HG03571 (cell line): ENCODE results near the gene KRTAP10-2.
"Not testable (repeated sequence)": the region's sequence is repeated elsewhere in the genome, so short reads cannot be mapped to it uniquely, and the experiment has no call there.

Experiments
- ATAC-seq: cut with Tn5 transposase; IDR thresholded peaks from one replicate; pipeline ENCODE4 v1.9.1; 2021; ENCODE audit not compliant: unreplicated experiment

Gene KRTAP10-2

DNA sequence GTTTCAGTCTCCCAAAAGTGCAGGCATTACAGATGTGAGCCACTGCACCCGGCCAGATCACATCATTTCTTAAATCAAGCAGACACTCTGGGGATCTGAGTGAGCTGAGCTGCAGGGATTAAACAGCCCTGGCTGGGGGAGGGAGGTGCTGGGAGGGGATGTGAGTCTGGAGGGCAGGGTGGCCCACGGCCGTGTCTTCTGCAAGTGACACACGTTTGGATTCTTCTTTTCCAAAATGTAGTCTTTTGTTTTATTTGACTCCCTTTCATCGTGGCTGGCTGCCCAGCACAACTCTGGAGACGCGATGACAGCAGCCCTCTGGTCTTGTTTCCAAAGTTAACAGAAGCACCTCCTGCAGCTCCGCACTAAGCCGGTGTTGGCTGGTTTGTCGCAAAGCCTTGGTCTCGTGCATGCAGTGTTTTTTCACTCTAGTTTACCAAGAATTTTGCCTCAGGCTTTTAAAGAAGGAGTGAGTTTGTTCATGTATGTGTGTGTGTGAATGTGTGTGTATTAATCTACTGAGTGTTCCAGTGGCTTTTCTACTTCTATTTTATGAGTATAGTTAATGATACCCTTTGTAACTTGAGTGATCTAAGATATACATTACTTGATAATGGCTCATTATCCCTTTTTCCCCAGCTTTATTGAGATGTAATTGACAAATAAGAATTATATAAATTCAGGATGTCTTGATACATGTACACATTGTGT is 31.9 kb upstream of the KRTAP10-2 start:
- ATAC-seq, result no peak

DNA sequence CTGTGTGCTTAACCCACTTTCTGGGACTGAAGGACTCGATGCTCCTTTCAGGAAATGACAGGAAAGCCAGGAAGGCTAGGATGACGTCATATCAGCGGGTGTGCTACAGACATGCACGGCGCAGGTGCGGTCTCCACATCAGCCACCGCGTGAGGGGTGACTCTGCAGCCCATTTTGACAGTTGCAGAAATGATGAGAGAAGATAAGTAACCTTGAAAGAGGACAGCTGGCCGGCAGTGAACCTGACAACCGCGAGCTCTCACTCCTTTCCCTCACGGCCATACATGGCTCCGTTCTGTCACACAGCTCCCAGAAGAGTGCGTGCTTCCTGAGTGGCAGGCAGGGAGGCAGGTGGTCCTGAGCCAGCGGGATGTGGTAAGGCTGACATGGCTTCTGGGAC is 30.8 kb upstream of the KRTAP10-2 start:
- ATAC-seq, result no peak

DNA sequence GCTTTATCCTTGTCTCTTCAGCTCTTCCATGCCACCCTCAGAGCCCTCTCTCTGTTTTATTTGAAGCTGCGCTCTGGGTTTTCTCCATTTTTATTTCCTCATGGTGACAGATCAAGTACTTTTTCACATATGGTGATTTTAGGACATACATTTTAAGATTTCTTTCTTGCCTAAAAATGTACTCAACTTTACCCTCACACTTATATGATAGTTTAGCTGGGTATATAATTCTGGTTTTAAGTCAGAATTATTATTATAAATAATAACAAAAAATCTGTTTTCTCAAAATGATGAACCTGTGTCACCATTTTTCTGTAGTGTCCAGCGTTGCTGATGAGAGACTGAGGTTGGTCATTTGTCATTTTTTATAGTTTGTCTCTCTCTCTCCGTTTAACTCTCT is 29.9 kb upstream of the KRTAP10-2 start:
- no peak for ATAC-seq

DNA sequence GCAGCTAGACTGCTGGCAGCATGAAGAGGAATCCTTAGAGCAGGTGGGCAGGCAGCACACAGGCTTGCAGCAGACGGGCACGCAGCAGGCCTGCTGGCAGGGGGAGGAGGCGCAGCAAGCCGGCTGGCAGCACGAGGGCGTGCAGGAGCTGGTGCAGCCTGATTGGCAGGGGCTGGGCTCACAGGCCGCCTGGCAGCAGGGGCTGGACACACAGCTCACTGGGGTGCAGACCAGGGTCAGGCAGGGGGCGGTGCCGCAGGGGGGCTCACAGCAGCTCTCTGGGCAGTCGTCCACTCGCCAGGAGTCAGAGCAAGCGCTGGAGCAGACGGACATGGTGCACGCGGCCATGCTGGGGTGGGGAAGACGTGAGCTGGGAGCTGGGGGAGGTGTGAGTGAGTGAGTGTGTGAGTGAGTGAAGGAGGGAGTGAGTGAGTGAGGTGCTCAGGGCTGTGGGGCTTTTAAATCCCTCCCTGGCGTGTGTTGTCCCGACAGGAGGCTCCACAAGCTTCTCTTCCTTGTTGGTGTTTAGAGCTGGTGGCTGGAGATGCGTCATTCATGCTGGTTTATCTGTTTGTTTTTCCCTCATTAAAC is 29.0 kb upstream of the KRTAP10-2 start, which contains the start of gene KRTAP10-5:
Gene KRTAP10-5, minus strand, starts transcription at position 374 of the 591 bp plus-strand sequence. Its CDS starts 26 bp downstream, at position 348.
- ATAC-seq, result not testable (repeated sequence)

DNA sequence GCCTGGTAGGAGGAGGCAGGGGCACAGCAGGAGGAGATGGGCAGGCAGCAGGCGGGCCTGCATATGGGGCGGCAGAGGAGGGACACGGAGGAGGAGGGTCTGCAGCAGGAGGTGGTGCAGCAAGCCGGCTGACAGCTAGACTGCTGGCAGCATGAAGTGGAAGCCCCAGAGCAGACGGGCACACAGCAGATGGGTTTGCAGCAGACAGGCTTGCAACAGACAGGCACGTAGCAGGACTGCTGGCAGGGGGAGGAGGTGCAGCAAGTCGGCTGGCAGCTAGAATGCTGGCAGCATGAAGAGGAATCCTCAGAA is 28.5 kb upstream of the KRTAP10-2 start:
- ATAC-seq, result no peak

DNA sequence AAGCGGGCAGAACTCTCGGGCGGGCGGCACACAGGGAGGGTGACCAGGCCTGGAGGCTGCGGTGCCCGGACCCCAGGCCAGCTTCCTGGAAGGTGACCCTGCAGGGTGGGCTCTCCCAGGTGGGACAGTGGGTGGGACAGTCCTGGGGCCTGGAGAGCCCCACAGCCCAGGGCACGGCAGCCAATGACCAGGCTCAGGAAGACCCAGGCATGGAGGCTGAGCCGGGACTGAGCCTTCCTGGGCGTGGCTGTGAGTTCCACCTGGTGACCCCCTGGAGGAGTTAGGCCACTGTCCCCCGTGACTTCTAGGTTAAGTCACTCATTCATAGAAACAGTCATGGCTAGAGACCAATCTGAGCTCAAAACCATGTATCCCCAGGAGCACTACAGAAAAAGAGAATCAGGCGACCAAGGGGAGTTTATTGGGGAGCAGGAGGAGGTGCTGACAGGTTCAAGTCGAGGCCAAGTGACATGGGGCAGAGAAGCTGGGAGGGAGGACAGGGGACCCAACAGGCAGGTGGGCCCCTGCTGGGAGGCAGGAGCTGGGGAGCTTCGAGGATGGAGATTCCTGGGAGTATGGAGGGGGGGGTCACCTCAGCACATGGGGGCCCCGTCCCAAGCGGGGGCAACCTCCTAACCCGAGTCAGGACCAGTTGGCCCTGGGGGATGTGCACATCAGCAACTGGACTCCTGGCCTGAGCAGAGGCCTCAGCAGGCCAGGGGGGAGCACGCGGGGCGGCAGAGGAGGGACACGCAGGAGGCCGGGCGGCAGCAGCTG is 27.9 kb upstream of the KRTAP10-2 start:
- ATAC-seq, result no peak

DNA sequence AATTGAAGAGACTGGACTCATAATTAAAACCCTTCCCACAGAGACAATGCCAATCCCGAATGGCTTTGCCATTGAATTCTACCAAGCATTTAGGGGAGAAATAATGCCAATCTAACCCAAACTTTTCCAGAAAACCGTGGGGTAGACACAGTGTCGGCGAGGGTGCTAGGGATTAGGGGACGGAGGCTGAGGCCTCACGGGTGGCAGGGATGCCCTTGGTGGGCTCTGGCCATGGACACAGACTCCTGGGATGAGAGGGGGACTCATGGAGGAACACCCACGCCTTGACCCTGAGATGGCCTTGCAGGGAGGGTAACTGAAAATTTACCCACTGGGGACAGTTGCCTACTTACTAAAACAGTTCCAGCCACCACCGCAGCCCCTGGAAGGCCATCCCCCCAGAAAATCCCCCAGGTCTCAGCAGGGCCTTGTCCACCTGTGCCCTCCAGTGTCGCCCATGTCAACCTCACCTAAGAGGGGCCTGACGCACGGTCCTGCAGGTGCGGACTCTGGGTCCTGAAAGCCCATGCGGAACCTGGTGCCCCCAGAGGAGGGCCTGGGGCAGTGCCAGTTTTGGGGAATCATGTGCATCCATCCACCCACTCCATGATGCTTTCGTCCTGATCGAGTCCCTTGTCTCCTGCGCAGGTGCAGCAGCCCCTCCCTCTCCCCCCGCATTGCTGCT is 27.2 kb upstream of the KRTAP10-2 start:
- ATAC-seq, result no peak

DNA sequence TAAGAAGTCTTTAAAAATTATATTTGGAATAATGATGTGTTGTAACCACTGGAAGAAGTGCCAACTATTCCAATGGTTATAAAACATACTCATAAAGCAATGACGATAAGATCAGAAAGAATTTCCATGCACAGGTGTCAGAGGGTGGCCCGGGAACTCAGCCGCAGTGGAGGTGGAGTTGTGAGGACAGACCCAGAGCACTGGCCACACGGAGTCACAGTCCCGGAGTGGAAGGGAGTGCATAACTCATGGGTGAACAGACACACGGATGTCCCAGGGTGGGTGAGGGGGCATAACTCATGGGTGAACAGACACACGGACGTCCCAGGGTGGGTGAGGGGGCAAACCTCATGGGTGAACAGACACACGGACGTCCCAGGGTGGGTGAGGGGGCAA is 24.7 kb upstream of the KRTAP10-2 start:
- no peak for ATAC-seq

DNA sequence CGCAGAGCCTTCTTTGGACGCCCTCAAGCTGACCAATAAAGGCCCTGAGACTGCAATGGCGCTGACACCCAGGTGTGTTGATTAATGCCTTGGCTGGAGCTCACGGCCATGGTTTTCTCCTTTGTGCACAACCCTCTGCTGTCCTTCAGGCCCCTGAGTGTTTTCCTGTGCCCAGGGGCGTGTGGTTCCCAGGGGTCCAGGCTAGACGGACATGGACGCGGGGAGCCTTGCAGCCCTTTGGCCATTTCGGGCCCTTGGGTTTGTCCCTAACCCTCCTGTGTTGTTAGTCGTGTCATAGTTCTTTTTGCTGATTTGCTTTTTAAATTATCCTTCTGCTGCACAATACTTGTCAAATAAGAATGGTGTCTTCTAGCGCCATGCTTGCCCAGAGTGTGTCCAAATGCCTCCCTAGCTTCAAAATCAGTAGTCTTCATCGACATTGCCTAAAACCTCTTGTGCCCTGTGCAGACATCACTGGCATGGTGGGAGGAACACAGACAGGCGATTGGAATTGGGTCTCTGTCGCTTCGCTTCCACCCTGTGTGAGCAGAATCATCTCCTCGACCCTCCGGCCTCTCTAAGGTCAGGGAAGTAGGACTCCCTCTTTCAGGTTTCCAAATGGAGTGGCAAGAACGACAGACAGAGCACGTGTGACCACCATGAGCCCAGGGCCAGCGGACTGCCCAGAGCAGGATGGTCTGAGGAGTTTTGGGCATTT is 24.2 kb upstream of the KRTAP10-2 start:
- no peak for ATAC-seq

DNA sequence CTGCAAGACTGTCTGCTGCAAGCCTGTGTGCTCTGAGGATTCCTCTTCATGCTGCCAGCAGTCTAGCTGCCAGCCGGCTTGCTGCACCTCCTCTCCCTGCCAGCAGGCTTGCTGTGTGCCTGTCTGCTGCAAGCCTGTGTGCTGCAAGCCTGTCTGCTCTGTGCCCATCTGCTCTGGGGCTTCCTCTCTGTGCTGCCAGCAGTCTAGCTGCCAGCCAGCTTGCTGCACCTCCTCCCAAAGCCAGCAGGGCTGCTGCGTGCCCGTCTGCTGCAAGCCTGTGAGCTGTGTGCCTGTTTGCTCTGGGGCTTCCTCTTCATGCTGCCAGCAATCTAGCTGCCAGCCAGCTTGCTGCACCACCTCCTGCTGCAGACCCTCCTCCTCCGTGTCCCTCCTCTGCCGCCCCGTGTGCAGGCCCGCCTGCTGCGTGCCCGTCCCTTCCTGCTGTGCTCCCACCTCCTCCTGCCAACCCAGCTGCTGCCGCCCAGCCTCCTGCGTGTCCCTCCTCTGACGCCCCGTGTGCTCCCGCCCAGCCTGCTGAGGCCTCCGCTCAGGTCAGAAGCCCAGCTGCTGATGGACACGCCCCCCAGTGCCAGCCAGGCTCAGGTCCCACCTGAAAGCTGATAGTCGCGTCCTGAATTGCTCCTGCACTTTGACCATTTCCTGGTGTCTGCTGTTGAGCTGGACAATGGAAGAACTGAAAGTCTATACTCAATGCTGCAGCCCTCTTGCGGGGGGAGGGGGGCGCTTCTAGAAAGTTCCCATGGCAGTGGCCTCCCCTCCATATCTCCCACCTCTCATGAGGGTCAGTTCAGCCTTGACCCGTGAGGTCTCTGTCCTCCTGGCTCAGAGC is 23.4 kb upstream of the KRTAP10-2 start:
- ATAC-seq, result no peak

DNA sequence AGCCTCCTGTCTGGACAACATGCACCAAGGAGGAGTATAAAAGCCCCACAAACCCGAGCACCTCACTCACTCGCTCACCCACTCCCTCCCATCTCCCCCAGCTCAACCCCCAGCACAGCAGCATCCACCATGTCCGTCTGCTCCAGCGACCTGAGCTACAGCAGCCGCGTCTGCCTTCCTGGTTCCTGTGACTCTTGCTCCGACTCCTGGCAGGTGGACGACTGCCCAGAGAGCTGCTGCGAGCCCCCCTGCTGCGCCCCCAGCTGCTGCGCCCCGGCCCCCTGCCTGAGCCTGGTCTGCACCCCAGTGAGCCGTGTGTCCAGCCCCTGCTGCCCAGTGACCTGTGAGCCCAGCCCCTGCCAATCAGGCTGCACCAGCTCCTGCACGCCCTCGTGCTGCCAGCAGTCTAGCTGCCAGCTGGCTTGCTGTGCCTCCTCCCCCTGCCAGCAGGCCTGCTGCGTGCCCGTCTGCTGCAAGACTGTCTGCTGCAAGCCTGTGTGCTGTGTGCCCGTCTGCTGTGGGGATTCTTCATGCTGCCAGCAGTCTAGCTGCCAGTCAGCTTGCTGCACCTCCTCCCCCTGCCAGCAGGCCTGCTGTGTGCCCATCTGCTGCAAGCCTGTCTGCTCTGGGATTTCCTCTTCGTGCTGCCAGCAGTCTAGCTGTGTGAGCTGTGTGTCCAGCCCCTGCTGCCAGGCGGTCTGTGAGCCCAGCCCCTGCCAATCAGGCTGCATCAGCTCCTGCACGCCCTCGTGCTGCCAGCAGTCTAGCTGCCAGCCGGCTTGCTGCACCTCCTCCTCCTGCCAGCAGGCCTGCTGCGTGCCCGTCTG is 22.5 kb upstream of the KRTAP10-2 start, which contains the start of gene KRTAP10-4:
Gene KRTAP10-4, plus strand, starts transcription at position 100 of the 827 bp plus-strand sequence. Its CDS starts 30 bp downstream, at position 130.
- not testable (repeated sequence) for ATAC-seq

DNA sequence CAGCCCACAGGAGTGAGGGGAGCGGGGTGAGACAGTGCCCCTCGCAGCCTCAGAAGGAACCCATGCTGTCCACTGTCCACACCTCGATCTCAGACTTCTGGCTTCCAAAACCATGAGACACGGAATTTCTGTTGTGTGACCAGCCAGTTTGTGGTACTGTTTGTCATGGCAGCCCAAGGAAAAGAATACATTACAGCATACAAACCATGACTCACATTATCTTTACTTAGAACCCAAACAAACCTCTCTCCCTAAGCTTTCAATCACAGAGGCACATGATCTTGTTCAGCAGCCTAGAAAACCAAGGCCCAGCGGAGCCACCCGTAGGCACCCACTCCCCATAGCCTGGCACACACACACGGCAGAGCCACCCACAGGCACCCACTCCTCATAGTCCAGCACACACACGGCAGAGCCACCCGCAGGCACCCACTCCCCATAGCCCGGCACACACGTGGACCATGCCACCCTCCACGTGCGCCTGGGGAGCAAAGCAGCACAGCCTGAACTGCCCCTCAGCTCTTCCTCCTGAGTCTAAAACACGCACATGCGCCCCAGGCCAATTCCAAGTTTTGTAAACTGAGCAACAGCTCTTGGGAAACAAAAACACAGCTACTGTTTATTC is 21.8 kb upstream of the KRTAP10-2 start:
- ATAC-seq, result no peak

DNA sequence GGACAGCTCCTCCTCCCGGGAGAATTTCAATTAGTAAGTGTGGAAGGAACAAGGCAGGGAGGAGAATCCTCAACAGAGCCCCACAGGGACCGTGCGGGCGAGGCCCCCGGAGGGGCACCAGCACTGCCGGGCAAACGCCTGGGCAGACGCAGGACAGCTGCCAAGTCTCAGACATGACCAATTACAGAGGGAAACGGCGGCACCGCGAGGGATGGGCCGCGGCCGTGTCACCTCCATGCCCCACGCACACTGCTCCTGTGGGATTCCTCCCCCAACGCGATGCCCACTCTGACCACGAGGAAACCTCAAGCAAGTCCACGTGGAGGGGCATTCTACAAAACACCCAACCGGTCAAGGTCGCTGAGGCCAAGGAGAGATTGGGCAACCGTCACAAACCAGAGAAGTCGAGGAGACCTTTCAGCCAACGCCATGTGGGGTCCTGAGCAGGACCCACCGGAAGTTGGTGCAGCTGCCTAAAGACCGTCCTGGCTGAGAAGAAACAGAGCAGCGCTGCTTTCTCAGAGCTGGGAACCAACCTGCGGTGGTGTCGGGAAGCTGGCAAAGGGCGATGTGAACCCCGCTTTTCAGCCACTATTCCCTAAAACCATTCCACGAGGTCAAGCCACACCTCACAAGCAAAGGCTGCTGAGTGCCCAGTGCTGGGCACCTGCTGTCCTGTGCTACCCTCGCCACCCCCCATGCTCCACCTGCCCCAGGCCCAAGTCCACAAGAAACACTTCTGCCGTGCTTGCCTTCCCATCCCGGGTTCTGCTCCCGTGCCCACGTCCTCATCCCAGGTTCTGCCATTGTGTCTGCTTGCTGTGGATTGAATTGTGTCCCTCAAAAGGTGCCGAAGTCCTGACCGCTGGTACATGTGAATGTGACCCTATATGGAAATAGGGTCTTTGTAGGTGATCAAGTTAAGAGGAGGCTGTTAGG is 20.8 kb upstream of the KRTAP10-2 start:
- ATAC-seq, result no peak

DNA sequence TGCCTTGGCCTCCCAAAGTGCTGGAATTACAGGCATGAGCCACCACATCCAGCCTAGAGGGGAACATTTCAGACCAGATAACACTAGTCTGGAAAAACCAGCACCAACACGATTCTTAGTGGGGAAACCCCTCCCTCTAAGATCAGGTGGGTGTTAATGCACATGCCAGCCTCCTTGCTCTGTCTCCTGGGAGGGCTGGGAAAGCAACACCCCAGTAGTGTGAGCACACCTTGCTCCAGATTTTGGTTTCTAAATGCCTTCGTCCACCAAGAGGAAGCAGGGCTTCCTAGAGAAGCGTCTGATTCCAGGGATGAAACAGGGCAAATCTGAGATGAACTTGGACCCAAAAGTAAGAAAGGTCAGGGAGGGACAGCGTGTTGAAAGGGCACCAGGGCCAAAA is 20.0 kb upstream of the KRTAP10-2 start:
- no peak for ATAC-seq

DNA sequence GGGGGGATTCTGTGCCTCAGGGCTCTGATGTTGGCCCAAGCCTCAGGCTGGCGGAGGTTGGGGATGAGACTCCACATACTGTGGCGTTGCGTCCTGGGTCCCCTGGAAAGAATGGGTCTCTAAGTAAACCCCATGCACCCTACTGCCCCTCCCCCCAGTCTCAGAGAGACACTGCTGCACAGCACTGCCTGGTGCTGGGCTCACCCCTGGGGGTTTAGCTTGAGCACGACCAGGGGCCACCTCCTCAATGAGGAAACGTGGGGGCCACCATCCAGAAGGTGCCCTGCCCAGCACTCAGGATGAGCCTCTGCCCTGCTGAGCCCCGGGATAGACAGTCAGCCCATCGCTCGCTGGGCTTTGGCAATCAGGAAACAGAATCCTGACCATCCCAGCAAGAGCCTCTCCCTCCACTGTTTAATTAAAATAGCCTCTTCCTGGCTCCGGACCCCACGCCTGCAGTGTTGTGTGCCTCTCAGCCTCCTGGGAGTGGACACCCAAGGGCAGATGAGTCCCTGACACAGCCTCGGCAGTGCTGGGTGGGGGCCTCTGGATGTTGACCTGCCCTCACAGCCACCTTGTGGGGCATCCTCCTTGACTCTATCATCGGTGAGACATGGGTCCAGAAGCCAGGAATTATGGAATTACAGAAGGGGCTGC is 18.7 kb upstream of the KRTAP10-2 start:
- ATAC-seq, result no peak

DNA sequence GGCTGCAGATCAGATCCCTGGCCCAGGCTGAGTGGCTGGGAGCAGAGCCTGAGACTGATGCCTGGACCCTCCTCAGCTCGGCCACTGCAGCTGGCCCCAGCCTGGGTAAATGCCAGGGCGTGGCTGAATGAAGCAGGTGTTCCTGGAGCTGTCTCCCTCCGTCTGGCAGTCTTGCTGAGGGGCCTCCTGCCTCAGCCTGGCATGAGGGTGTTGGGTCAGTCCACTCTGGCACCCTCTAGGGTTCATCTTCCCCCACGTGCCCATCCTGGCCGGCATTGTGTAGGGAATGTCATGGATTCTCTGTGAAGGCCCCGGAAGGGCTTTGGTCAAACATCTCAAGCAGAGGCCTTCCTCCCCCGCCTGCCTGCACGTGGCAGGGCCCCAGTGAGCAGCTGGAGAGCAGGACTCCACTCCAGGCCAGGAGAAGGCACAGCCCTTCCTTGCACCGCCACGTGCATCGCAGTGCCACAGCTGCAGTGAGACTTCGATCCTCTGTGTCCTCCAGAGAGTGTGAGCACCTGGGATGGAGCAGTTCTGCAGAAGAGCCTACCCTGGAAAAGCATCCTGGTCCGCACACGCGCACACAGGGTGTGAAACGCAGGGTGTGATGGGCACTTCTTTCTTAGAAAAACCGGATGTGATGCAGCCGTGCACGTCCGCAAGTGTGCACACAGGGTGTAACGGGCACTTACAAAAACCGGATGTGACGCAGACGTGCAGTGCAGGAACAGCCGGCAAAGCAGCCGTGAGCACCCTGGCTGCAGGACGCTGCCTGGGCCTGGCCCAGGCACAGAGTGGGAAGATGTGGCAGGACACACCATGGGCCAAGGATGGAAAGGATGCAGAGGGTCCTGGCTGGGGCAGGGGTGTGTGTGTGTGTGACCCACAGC is 17.6 kb upstream of the KRTAP10-2 start:
- ATAC-seq, result no peak
